Activated naive CD4-positive, alpha-beta T cell treated with anti-CD3 and anti-CD28 coated beads, Interleukin-2, amount 50 U/mL, for 24 hours (primary cell): Measurements from ENCODE around the gene ULK3.

Experiments
- H3K27ac Mint-ChIP-seq: one replicate; pipeline ENCODE4 v1.8.0; 2021; ENCODE audit warnings: mild to moderate bottlenecking, mixed read lengths
- H3K27me3 Mint-ChIP-seq: one replicate; pipeline ENCODE4 v1.8.0; 2021; ENCODE audit warnings: mixed read lengths
- H3K36me3 Mint-ChIP-seq: one replicate; pipeline ENCODE4 v1.8.0; 2021; ENCODE audit warnings: mixed read lengths
- H3K4me1 Mint-ChIP-seq: one replicate; pipeline ENCODE4 v1.8.0; 2021; ENCODE audit warnings: mixed read lengths
- H3K4me3 Mint-ChIP-seq: one replicate; pipeline ENCODE4 v1.8.0; 2021; ENCODE audit warnings: mild to moderate bottlenecking, mixed read lengths
- H3K9me3 Mint-ChIP-seq: one replicate; pipeline ENCODE4 v1.8.0; 2021; ENCODE audit warnings: mixed read lengths

The ULK3 gene

DNA sequence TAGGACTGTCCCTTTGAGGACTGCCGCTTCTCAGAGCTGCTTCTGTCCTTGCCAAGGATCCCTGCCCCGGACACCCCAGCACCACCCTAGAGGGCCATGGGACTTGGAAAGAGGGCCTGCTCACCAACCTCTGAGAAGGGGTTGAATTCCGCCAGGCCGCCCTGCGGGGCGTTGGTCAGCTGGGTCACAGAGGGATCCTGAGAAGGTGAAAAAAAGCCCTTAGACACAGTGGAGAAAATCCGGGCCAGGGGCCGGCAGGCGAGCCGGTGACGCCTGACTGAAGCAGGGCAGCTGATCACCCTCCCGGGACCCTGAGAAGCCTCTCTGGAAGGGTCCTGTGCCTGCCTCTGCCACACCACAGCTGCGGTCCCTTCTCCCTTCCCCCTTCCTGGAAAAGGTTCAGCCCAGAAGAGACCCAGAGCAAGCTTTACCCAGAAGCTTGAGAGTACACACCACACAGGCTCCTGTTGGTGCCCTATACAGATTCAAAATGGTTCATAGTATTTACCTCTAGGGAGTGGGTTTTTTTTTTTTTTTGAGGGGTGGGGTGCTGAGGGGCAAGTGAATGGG lies 11.6 kb upstream of the ULK3 start:
- Mint-ChIP-seq H3K9me3 (no peaks in the 10 kb centered on the region), H3K27ac (no peak overlapping the region), H3K36me3 (peaks cover 4% of the 10 kb centered on the region), H3K4me1 (peaks cover 34% of the 10 kb centered on the region), H3K4me3 (no peak overlapping the region), H3K27me3 (no peaks in the 10 kb centered on the region)

DNA sequence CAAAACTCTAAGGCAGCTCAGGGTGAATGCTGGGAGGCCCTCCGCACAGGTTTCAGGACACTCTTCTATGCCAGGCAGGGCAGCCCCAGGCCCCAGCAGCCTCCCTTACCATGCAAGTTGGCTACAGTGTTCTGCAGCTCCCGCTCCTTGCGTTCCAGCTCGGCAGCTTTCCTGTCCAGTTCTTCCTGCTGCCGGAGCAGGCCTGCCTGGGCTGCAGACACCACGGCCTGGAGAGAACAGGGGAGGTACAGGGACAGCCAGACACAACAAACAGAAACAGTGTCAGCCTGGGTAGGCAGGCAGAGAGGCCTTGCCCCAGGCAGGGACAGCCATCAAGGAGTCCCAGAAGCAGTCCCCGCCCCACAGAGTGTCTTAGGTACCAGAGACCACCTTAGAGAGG lies 9.0 kb upstream of the ULK3 start:
- Mint-ChIP-seq H3K36me3 (peaks cover 6% of the 10 kb centered on the region), H3K9me3 (no peaks in the 10 kb centered on the region), H3K27ac (no peak overlapping the region), H3K27me3 (no peaks in the 10 kb centered on the region), H3K4me3 (no peak overlapping the region), H3K4me1 (peaks cover 9% of the 10 kb centered on the region)

DNA sequence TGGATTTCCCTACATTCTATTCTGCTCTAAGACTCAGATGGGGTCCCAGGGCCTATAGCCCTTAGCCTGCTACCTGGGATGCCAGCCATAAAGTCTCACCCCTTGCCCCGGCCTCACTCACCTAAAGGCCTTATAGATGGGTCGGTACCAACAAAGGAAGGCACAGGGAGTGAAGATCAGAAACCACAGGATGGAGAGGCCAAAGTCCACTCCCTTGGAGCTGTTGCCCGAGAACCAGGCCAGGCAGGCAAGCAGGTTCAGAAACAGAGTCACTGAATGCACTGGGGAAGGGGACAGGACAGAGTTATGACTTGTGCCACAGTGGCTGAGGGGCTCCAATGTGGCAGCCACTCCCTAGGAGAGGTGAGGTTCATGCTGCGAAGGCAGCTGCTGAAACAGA lies 7.4 kb upstream of the ULK3 start:
- H3K27ac Mint-ChIP-seq = no peak overlapping the region
- H3K9me3 Mint-ChIP-seq = no peaks in the 10 kb centered on the region
- H3K36me3 Mint-ChIP-seq = peaks cover 6% of the 10 kb centered on the region
- H3K27me3 Mint-ChIP-seq = no peaks in the 10 kb centered on the region
- H3K4me1 Mint-ChIP-seq = peaks cover 8% of the 10 kb centered on the region
- H3K4me3 Mint-ChIP-seq = no peak overlapping the region

DNA sequence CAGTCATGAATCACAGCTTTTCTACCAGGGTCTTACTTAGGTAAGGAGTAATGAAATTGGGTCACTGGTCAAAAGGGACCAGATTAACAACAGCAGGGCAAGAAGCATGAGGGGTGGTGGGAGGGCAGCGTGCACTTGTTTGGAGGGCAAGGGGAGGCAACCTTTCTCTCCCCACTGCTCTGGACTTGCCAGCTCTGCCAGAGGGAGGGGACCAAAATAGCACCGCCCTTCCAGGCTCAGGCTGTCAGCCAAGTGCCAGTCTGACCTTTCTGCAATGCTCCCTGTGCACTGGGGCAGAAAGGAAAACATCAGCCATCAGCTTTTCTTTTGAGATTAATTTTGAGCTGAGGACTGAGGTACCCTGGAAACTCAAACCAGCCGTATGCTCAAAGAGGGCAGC lies 4.5 kb upstream of the ULK3 start:
- H3K27me3 Mint-ChIP-seq = no peaks in the 10 kb centered on the region
- H3K4me1 Mint-ChIP-seq = peaks cover 30% of the 10 kb centered on the region
- H3K27ac Mint-ChIP-seq = peak overlapping the region; percentile 62
- H3K4me3 Mint-ChIP-seq = no peak overlapping the region
- peaks cover 4% of the 10 kb centered on the region for H3K36me3 Mint-ChIP-seq
- no peaks in the 10 kb centered on the region for H3K9me3 Mint-ChIP-seq

DNA sequence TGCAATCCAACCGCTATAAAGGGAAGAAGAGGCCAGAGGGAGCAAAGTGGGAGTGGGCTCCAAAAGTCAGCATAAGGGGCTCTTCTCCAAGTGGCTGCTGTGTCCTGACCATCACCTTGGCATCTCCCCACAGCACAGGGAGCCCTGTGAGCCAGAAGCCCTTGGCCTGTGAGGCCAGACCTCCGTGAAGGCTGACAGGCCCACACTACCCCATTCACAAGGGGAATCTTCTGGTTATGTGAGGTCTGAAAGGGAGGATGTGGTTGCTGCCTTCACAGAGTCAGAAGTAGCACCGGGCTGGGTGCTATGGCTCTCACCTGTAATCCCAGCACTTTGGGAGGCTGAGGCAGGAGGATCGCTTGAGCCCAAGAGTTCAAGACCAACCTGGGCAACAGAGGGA lies 2.6 kb upstream of the ULK3 start:
- Mint-ChIP-seq H3K27me3 (no peaks in the 10 kb centered on the region), H3K27ac (peak overlapping the region; percentile 98), H3K9me3 (no peaks in the 10 kb centered on the region), H3K4me3 (peak overlapping the region; percentile 71), H3K36me3 (peaks cover 2% of the 10 kb centered on the region), H3K4me1 (peaks cover 45% of the 10 kb centered on the region)

DNA sequence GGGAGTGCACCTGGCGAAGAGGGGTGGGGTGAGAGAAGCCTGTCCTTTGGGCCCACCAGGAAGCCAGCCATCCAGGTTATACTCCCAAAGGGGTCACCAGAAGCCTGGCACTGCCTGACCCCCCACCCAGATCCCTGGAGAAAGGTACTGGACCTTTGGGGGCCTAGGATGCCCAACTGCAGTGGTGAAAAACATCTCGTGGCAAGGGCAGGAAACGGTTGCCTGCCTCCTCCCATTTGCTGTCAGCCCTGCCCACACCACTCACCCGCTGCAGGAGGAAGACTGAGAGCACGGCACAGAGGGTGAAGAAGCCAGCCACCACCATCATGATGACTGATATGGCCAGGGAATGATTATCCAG lies 2.2 kb upstream of the ULK3 start:
- H3K27me3 Mint-ChIP-seq = no peaks in the 10 kb centered on the region
- no peaks in the 10 kb centered on the region for H3K9me3 Mint-ChIP-seq
- H3K4me1 Mint-ChIP-seq = peaks cover 45% of the 10 kb centered on the region
- H3K27ac Mint-ChIP-seq = peak overlapping the region; percentile 98
- peak overlapping the region; percentile 71 for H3K4me3 Mint-ChIP-seq
- peaks cover 2% of the 10 kb centered on the region for H3K36me3 Mint-ChIP-seq

DNA sequence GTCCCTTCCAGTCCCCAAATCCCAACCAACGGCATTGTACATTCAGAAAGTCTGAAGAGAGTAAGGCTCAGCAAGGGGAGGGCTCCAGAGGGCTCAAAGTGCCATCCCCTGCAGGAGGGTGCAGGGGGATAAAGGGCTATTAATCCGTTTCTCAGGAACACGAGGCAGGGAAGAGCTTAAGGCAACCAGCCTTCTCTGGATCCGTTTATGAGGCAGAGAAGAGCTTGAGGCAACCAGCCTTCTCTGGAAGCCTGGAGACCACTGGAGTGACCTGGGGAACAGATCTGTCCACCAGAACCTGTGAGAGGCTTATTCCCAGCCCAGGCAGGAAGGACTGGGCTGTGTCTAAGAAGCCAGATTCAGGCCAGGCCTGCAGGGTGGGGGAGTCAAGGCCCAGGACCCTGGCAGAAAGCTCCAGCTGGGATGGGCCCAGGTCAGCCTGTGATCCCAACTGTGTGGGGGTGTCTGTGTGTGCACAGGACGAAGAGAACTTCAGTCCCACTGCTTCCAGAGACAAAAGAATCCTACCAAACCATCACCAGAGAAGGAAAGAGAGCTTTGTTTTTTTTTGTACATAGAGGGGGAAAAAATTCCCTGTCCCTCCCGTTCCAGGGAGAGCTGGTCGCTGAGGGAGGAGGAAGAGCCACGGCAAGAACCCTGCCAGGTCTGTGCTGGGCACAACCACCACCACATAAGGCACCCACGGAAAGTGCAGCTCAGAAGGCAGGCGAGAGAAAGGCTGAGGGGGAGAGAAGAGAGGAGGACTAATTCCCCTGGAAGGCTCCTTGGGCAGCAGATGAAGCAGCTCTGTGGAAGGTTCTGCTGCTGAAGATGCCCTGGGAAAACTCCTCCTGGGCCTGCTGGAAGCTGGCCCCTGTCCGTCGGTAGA lies 1.6 kb upstream of the ULK3 start:
- Mint-ChIP-seq H3K27ac (peak overlapping the region; percentile 98), H3K4me3 (peak overlapping the region; percentile 71), H3K4me1 (peaks cover 45% of the 10 kb centered on the region), H3K9me3 (no peaks in the 10 kb centered on the region), H3K36me3 (peaks cover 2% of the 10 kb centered on the region), H3K27me3 (no peaks in the 10 kb centered on the region)

DNA sequence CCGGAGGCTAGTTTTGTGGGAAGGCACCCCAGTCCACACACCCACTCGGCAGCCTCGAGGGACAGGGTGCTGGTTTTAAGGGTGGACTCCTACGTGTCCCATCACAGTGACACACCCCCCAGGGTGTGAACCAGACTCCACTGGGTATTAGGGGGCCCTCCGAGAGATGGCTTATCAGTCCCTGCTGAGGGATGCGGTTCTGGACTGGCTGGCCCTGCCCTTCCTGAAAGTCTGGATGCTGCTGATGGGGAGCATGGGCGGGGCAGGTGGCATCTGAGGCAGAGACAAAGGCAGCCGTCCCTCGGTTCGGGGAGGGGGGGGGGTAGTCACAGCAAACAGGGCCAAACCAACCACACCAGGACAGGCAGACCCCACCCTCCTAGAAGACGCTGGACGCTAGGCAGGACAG lies 939 bp upstream of the ULK3 start:
- peaks cover 45% of the 10 kb centered on the region for H3K4me1 Mint-ChIP-seq
- H3K9me3 Mint-ChIP-seq = no peaks in the 10 kb centered on the region
- H3K36me3 Mint-ChIP-seq = peaks cover 2% of the 10 kb centered on the region

DNA sequence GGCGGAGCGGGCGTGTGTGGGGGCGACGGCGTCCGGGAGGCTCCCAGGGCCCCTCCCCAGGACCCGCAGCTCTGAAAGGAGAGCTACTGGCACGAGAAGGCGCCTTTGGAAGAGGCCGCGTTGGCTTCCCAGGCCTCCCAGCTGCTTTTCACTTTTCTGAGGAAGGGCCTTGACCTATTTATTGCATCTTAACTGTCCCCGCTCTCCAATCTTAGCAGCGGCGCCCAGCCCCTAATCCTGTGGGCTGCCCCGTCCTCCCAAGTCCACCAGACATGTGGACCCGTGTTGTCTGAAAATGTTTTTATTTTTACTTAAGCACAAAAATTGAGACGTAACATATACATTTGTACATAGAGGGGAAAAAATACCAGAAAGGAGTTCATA lies 481 bp upstream of the ULK3 start:
- peak overlapping the region; percentile 92 for H3K4me3 Mint-ChIP-seq
- H3K27me3 Mint-ChIP-seq = no peaks in the 10 kb centered on the region
- H3K9me3 Mint-ChIP-seq = no peaks in the 10 kb centered on the region
- peaks cover 2% of the 10 kb centered on the region for H3K36me3 Mint-ChIP-seq
- peak overlapping the region; percentile 98 for H3K27ac Mint-ChIP-seq
- peaks cover 45% of the 10 kb centered on the region for H3K4me1 Mint-ChIP-seq

More for the DNA sequence above, 939 bp upstream of the ULK3 start:
- Mint-ChIP-seq H3K4me3 (peak overlapping the region; percentile 92), H3K27me3 (no peaks in the 10 kb centered on the region), H3K27ac (peak overlapping the region; percentile 98)

DNA sequence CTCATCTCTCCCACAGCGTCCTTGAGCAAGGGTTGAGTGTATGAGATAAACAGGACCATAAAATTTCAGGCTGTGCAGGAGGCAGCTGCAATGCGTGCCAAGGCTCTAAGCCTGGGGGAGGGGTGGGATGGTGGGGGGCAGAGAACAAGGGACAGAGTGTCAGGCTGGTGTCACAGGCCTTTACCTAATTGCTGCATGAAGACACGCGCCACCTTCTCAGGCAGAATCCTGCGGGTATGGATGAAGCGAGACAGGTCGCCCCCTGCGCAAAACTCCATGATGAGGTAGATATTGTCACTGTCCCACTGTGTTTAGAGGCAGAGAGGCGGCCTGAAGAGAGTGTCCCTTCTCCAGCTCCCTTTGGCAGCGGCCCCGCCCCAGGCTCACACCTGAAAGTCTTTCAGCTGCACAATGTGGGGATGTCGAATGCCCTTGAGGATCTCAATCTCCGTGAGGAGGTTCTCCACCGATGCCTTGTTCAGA lies 1.0 kb downstream of the ULK3 start:
- Mint-ChIP-seq H3K27ac (no peak overlapping the region), H3K36me3 (no peaks in the 10 kb centered on the region), H3K4me3 (peak overlapping the region; percentile 92), H3K4me1 (peaks cover 45% of the 10 kb centered on the region), H3K27me3 (no peaks in the 10 kb centered on the region), H3K9me3 (no peaks in the 10 kb centered on the region)

DNA sequence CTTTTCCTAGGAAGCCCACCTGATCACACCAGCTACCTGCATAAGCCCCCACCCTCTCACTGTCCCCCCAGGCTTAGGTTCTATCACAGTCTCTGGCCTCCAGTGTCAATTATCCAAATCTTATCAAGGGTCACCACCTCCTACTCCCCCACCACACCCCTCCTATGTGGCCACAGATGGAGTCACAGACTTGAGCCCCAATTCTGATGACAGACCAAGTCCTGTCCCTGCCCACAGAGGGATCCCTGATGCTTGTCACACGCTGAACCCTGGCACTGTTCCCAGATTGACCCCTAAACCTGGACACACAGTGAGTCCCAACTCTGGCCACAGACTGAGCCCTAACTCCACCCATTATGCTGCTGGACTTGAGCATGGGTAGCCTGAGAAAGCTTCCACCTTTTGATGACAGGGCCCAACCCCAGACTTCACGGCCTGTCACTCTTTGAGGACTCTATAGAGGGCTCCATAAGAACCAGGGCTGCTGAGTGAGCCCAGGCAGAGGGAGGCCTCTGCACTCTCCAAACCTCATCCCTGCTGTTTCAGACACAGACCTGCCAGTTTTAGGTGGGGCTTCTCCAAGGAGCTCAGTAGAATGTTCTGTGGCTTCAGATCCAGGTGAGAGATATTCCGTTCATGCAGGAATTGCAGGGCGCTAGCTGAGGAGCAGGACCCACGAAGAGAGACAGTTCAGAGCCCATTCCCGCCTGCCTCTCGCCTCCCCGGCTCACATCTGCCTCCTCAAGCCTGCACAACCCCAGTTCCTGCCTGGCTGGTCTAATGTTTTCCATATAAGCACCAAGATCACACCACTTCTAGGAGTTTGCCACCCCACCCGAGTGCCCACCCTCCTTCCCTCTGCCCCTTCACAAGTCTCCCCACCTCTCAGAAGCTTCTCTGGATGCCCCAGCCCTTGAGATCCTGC lies 1.8 kb downstream of the ULK3 start:
- no peaks in the 10 kb centered on the region for H3K27me3 Mint-ChIP-seq
- no peaks in the 10 kb centered on the region for H3K36me3 Mint-ChIP-seq
- H3K4me3 Mint-ChIP-seq = peak overlapping the region; percentile 92
- H3K27ac Mint-ChIP-seq = peak overlapping the region; percentile 35
- no peaks in the 10 kb centered on the region for H3K9me3 Mint-ChIP-seq
- peaks cover 42% of the 10 kb centered on the region for H3K4me1 Mint-ChIP-seq

DNA sequence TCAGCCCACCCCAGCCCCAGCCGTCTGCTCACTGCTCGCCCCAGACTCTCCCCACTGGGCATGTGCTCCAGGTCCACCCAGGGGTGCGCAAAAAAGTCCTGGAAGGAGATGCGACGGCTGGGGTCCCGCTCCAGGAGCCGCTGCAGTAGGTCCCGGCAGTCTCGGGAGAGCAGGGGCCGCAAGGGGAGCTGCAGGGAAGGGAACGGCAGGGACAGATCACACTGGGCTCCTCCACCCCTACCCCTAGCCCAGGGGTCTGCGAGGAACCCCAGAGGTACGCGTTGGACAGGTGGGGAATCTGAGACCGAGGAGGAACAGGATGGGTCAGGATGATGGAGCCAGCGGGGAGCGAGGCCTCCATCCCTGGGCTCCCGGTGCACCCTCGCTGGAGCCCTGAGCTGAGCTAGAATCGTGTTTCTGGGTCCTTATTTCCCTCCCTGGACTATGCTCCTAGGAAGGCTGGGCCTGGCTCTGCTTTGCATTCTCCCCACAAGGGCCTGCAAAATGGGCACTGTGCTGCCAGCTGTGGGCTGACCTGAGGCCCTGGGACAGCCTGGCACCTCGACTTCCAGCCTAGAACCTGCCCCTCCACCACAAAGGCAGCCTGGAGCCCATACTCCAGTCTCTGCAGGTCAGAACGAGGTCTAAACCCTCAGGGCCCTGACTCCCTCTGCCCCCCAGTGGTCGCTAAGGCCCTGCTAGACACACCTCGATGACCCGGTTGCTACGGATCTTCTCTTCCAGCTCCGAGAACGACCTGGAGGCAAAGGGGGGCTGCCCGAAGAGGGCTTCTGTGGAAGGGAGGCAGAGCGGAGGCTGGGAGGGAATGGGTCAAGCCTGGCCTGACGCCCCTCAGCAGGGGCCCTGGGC lies 3.2 kb downstream of the ULK3 start:
- Mint-ChIP-seq H3K9me3 (no peaks in the 10 kb centered on the region), H3K4me3 (no peak overlapping the region), H3K4me1 (peaks cover 38% of the 10 kb centered on the region), H3K27me3 (no peaks in the 10 kb centered on the region), H3K27ac (no peak overlapping the region), H3K36me3 (no peaks in the 10 kb centered on the region)

DNA sequence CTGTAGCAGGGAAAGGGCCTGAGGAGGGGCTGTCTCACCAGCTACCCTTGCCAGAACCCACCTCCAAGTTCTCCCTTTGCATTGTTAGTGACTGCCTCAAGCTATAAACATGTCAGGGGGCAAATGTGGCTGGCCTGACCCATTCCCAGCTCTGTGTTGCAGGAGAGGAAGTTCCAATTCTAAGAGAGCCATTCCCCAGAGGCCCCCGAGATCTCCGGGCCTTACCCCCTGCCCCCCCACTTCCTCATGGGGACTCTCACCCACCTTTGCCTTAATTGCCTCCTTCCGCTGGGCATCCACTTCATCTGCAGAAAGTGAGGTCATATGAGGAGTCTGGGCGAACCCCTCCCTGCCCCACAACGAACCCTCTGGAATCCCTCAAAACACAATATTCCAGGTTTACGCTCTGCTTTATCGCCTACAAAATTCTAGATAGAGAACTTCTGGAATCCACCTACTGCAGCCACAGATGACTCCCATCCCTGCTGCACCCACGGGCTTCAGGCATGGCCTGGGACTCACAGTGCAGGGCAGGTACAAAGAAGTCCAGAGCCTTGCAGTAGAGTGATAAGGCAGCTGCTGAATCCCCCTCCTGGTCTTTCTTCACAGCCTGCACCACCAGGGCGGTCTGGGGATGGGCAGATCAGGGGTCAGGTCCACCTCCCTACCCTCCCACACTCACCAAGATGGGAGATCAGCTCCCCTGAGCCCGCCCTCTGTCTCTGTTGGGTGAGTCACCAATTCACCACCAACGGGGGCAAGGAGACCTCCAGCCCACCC lies 4.0 kb downstream of the ULK3 start:
- Mint-ChIP-seq H3K27me3 (no peaks in the 10 kb centered on the region), H3K4me3 (no peak overlapping the region), H3K36me3 (no peaks in the 10 kb centered on the region), H3K27ac (no peak overlapping the region), H3K4me1 (peaks cover 30% of the 10 kb centered on the region), H3K9me3 (no peaks in the 10 kb centered on the region)

DNA sequence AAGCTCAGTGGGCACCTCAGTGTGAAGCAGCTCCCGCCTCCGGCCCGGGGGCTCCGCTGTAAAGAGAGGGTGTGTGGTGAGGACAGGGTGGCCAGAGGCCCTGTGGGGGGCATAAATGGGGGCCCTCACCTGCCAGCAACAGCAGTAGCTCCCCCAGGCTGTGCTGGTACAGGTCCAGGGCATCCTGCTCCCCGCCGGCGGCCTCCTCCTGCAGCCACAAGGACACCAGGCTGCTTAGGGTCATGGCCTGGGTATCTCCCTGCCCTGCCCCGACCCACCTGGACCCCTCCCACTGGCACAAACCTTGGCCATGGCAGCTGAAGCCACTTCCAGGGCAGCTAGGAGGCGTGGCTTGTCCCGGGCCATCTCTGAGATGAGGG lies 4.8 kb downstream of the ULK3 start:
- Mint-ChIP-seq H3K36me3 (no peaks in the 10 kb centered on the region), H3K4me1 (peaks cover 26% of the 10 kb centered on the region), H3K27me3 (no peaks in the 10 kb centered on the region), H3K4me3 (no peak overlapping the region), H3K9me3 (no peaks in the 10 kb centered on the region), H3K27ac (no peak overlapping the region)
